ENCODE results near the gene SLC9A9. TPM values are rescaled to one million over a fixed set of nuclear protein-coding genes. Genes with fewer than 3 reads are reported as not detected.

The SLC9A9 gene
- total and polyA plus RNA-seq, 8 donors = 0.28 to 5.9 (median 0.75) TPM

GRCh38 chr3:143751643-143752178, 96.6 kb downstream of the SLC9A9 start:
- Histone ChIP-seq H3K4me1 (no peaks in the 10 kb centered on the region), H3K27ac (no peak overlapping the region), H3K9me3 (no peaks in the 10 kb centered on the region), H3K36me3 (no peaks in the 10 kb centered on the region), H3K27me3 (no peaks in the 10 kb centered on the region), H3K4me3 (no peak overlapping the region)
- intact Hi-C loops (cut with DNase I) = no loop called here
- no peak for TF ChIP-seq CTCF (IDR thresholded peaks at IDR 0.05)
- ATAC-seq (no peak), DNase-seq (no peak), FAIRE-seq (no peak)
- 62 to 64% methylated on average over 4 of the region's 4 CpGs for WGBS, 2 donors

- Histone ChIP-seq H3K27ac (no peak overlapping the region), H3K9me3 (no peaks in the 10 kb centered on the region), H3K4me1 (no peaks in the 10 kb centered on the region), H3K36me3 (no peaks in the 10 kb centered on the region), H3K4me3 (no peak overlapping the region), H3K27me3 (no peaks in the 10 kb centered on the region)
- TF ChIP-seq CTCF (IDR thresholded peaks at IDR 0.05) = no peak
- DNase-seq = no peak
- no peak for FAIRE-seq
- 60 to 63% methylated on average over 2 of the region's 2 CpGs for WGBS, 2 donors
- intact Hi-C loops (cut with DNase I) = no loop called here
- no peak for ATAC-seq
Measured at GRCh38 chr3:143750841-143751240, 97.4 kb downstream of the SLC9A9 start.

- Histone ChIP-seq H3K9me3 (no peaks in the 10 kb centered on the region), H3K27ac (no peak overlapping the region), H3K36me3 (no peaks in the 10 kb centered on the region), H3K4me3 (no peak overlapping the region), H3K4me1 (no peaks in the 10 kb centered on the region), H3K27me3 (no peaks in the 10 kb centered on the region)
- TF ChIP-seq CTCF (IDR thresholded peaks at IDR 0.05) = no peak
- 59 to 68% methylated on average over 5 of the region's 5 CpGs for WGBS, 2 donors
- no peak for ATAC-seq
- no peak for DNase-seq
- intact Hi-C loops (cut with DNase I) = no loop called here
- FAIRE-seq = no peak
Measured at GRCh38 chr3:143749926-143750325, 98.3 kb downstream of the SLC9A9 start.

- Histone ChIP-seq H3K9me3 (no peaks in the 10 kb centered on the region), H3K4me1 (no peaks in the 10 kb centered on the region), H3K27me3 (no peaks in the 10 kb centered on the region), H3K36me3 (no peaks in the 10 kb centered on the region), H3K4me3 (no peak overlapping the region), H3K27ac (no peak overlapping the region)
- WGBS, 2 donors = 57 to 74% methylated on average over 2 of the region's 2 CpGs
- no peak for DNase-seq
- TF ChIP-seq CTCF (IDR thresholded peaks at IDR 0.05) = no peak
- ATAC-seq = no peak
- no peak for FAIRE-seq
- intact Hi-C loops (cut with DNase I) = no loop called here
Measured at GRCh38 chr3:143737065-143737464, 111.2 kb downstream of the SLC9A9 start.

- no peaks in the 10 kb centered on the region for H3K36me3 ChIP-seq
- H3K27me3 ChIP-seq = no peaks in the 10 kb centered on the region
- no peaks in the 10 kb centered on the region for H3K9me3 ChIP-seq
- TF ChIP-seq CTCF (IDR thresholded peaks at IDR 0.05) = no peak
- DNase-seq (no peak), FAIRE-seq (no peak), ATAC-seq (peak in 1 of 4 donors; percentile 36)
- H3K4me3 ChIP-seq = no peak overlapping the region
- 29 to 34% methylated on average over 5 of the region's 5 CpGs for WGBS, 2 donors
- H3K27ac ChIP-seq = no peak overlapping the region
- H3K4me1 ChIP-seq = no peaks in the 10 kb centered on the region
- intact Hi-C loops (cut with DNase I) = no loop called here
Measured at GRCh38 chr3:143736205-143736997, 111.9 kb downstream of the SLC9A9 start.
